ENCODE results near the gene GSC2.

GSC2 gene

GRCh38 chr22:19118329-19118880 is 31.7 kb downstream of the GSC2 start:
- peak; percentile 27 to 37 for DNase-seq

- no peak for DNase-seq
Measured at GRCh38 chr22:19117111-19117512, 33.0 kb downstream of the GSC2 start.

- DNase-seq: no peak
Measured at GRCh38 chr22:19115628-19116027, 34.5 kb downstream of the GSC2 start.

- no peak for DNase-seq
Measured at GRCh38 chr22:19114984-19115552, 35.0 kb downstream of the GSC2 start.

- DNase-seq: no peak
Measured at GRCh38 chr22:19113429-19113828, 36.7 kb downstream of the GSC2 start.

- no peak for DNase-seq
Measured at GRCh38 chr22:19111584-19111983, 38.5 kb downstream of the GSC2 start.

- no peak for DNase-seq
Measured at GRCh38 chr22:19111140-19111539, 39.0 kb downstream of the GSC2 start.

- no peak for DNase-seq
Measured at GRCh38 chr22:19110646-19111045, 39.4 kb downstream of the GSC2 start.

GRCh38 chr22:19110064-19110458 is 40.0 kb downstream of the GSC2 start:
- no peak for DNase-seq

- peak; percentile 36 to 39 for DNase-seq
Measured at GRCh38 chr22:19109198-19110063, 40.7 kb downstream of the GSC2 start.

GRCh38 chr22:19108807-19109197 is 41.3 kb downstream of the GSC2 start:
- DNase-seq: no peak

- DNase-seq: no peak
Measured at GRCh38 chr22:19107730-19108074, 42.4 kb downstream of the GSC2 start.

- no peak for DNase-seq
Measured at GRCh38 chr22:19106886-19107729, 43.0 kb downstream of the GSC2 start.

GRCh38 chr22:19105867-19106802 is 44.0 kb downstream of the GSC2 start:
- peak; percentile 39 to 54 for DNase-seq

GRCh38 chr22:19105456-19105855 is 44.6 kb downstream of the GSC2 start:
- no peak for DNase-seq

GRCh38 chr22:19103880-19104821 is 45.9 kb downstream of the GSC2 start:
- no peak for DNase-seq

GRCh38 chr22:19098157-19098556 is 51.9 kb downstream of the GSC2 start:
- DNase-seq: no peak

- DNase-seq: no peak
Measured at GRCh38 chr22:19097518-19097917, 52.6 kb downstream of the GSC2 start.

Measured in activated T-cell treated with anti-CD3 and anti-CD28 coated beads, Interleukin-2, amount 50 U/mL, for 48 hours (primary cell).